Effector memory CD8-positive, alpha-beta T cell (primary cell): ENCODE results near the gene DSC2.
"Not testable (repeated sequence)": the region's sequence is repeated elsewhere in the genome, so short reads cannot be mapped to it uniquely, and the experiment has no call there.

Experiments
- ATAC-seq: fragments of 150-1000 bp; cut with Tn5 transposase; replicated peaks from 2 replicates; pipeline ENCODE4 v1.10.0; 2021; ENCODE audit warnings: mild to moderate bottlenecking, moderate library complexity
- DNase-seq, 3 experiments: peaks; one replicate each; pipeline ENCODE4 v3.0.0; 2021
- H3K27ac Mint-ChIP-seq, 2 donors: one replicate each; pipeline ENCODE4 v1.8.0; 2022; ENCODE audit warnings: mild to moderate bottlenecking in 2 of 2, mixed read lengths in 2 of 2, moderate library complexity in 2 of 2
- H3K27me3 Mint-ChIP-seq, 2 donors: one replicate each; pipeline ENCODE4 v1.8.0; 2022; ENCODE audit warnings: mixed read lengths in 2 of 2
- H3K36me3 Mint-ChIP-seq: one replicate; pipeline ENCODE4 v1.8.0; 2022; ENCODE audit warnings: mild to moderate bottlenecking, moderate library complexity, mixed read lengths; ENCODE audit not compliant: insufficient read depth
- H3K4me1 Mint-ChIP-seq, 2 donors: one replicate each; pipeline ENCODE4 v1.8.0; 2022; ENCODE audit warnings: low read depth in 2 of 2, mixed read lengths in 2 of 2
- H3K4me3 Mint-ChIP-seq, 2 donors: one replicate each; pipeline ENCODE4 v1.8.0; 2022; ENCODE audit warnings: mild to moderate bottlenecking in 2 of 2, mixed read lengths in 2 of 2, moderate library complexity in 2 of 2
- H3K9me3 Mint-ChIP-seq, 2 donors: one replicate each; pipeline ENCODE4 v1.8.0; 2022; ENCODE audit warnings: mixed read lengths in 2 of 2

The DSC2 gene

DNA sequence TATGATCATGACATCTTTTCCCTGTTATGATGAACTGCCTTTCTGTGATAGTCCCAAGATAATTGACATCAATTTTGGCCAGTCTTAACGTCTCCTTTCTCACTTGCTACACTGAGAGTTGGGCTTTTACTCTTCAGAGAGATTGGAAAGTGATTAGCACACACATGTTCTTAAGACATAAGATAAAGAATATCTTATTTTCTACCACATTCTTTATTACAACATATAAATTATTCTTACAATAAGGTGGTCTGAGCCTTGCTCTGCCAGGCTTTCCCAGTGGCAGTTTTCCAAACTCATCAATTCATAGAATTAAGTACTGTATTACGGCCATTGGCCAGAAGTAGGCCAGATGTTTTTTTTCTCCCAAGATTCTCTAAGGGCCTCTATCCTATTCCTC lies 54.0 kb downstream of the DSC2 start:
- Mint-ChIP-seq H3K4me3 (no peak overlapping the region), H3K36me3 (no peaks in the 10 kb centered on the region), H3K27me3 (no peaks in the 10 kb centered on the region), H3K27ac (no peak overlapping the region), H3K4me1 (no peaks in the 10 kb centered on the region), H3K9me3 (peaks cover 22% of the 10 kb centered on the region in 2 donors)
- ATAC-seq (no peak), DNase-seq (no peak)

- Mint-ChIP-seq H3K27me3 (peaks cover 2 to 4% of the 10 kb centered on the region in 2 donors), H3K4me3 (no peak overlapping the region), H3K9me3 (peaks cover 19 to 20% of the 10 kb centered on the region in 2 donors), H3K27ac (no peak overlapping the region), H3K4me1 (no peaks in the 10 kb centered on the region), H3K36me3 (no peaks in the 10 kb centered on the region)
- no peak for ATAC-seq
- DNase-seq = no peak
These were observed 55.3 kb downstream of the DSC2 start for GRCh38 chr18:31046916-31047315.

DNA sequence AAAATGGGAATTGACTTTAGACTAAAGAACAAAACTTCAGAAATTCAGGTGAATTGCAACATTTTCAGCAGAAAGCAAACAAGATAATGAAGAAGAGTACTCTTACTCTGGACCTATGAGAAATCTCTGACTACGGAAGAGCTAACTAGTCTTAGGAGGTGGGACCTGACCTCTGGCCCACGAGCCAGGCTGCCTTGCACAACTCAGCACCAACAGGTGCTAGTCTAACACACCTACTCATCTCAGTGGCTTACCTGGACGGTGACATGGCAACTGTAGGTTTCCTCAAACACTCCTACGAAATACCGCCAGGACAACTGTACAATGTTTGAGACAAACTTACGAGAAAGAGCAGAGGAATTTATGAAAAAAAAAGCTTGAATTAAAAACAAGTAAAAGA lies 56.6 kb downstream of the DSC2 start:
- H3K4me1 Mint-ChIP-seq = no peaks in the 10 kb centered on the region
- ATAC-seq (no peak), DNase-seq (no peak)
- no peaks in the 10 kb centered on the region for H3K36me3 Mint-ChIP-seq
- peaks cover 20 to 26% of the 10 kb centered on the region in 2 donors for H3K9me3 Mint-ChIP-seq
- no peak overlapping the region for H3K27ac Mint-ChIP-seq
- H3K4me3 Mint-ChIP-seq = no peak overlapping the region
- H3K27me3 Mint-ChIP-seq = peaks cover 8 to 14% of the 10 kb centered on the region in 2 donors

GRCh38 chr18:31044926-31045325 lies 57.3 kb downstream of the DSC2 start:
- Mint-ChIP-seq H3K9me3 (peaks cover 20 to 26% of the 10 kb centered on the region in 2 donors), H3K4me1 (no peaks in the 10 kb centered on the region), H3K36me3 (no peaks in the 10 kb centered on the region), H3K4me3 (no peak overlapping the region), H3K27me3 (peaks cover 8 to 14% of the 10 kb centered on the region in 2 donors), H3K27ac (no peak overlapping the region)
- DNase-seq (no peak), ATAC-seq (no peak)

GRCh38 chr18:31043709-31044108 lies 58.5 kb downstream of the DSC2 start:
- no peak overlapping the region for H3K4me3 Mint-ChIP-seq
- no peak for DNase-seq
- no peaks in the 10 kb centered on the region for H3K4me1 Mint-ChIP-seq
- ATAC-seq = no peak
- H3K36me3 Mint-ChIP-seq = no peaks in the 10 kb centered on the region
- H3K9me3 Mint-ChIP-seq = peaks cover 20 to 26% of the 10 kb centered on the region in 2 donors
- H3K27ac Mint-ChIP-seq = no peak overlapping the region
- H3K27me3 Mint-ChIP-seq = peaks cover 8 to 14% of the 10 kb centered on the region in 2 donors

DNA sequence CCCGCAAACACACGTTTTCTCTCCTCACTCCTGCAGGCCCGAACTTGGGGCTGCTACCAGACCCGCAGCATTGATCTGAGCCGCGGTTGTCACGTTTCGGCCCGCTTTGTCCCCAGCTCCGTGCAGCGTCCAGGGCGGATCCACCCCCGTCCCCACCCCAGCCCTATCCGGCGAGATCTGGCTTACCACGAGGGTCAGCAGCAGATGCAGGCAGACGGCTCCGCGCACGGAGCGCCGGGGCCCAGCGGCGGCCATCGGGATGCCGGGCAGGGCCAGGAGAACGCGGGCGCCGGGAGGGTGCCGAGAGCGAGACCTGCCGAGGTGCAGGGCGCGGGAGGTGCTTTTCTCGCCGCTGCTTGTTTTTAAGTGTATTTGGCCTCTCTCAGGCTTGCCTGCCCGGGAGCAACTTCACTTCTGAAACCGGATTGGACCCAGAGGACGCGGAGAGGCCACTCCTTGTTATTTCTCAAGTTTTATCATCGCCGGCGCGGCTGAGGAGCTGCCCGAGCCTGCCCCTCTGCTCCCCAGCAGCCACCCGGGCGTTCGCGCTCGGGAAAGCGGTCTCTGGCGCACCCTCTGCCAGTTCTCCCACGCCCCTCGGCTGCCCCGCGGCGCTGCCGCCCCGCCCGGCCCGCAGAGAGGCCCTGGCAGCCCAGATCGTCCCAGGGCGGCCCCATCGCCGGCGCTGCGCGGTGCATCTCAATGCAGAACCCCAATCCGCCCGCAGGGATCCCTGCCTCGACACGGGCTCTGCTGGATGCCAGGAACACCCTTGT lies 59.6 kb downstream of the DSC2 start, which contains the start of gene DSC3:
Gene DSC3 (minus strand): TSS at position 337 of the 776 bp plus-strand sequence. CDS start 82 bp downstream, at position 255.
- peaks cover 20 to 26% of the 10 kb centered on the region in 2 donors for H3K9me3 Mint-ChIP-seq
- ATAC-seq = no peak
- H3K4me1 Mint-ChIP-seq = no peaks in the 10 kb centered on the region
- peaks cover 8 to 14% of the 10 kb centered on the region in 2 donors for H3K27me3 Mint-ChIP-seq
- no peak for DNase-seq
- no peaks in the 10 kb centered on the region for H3K36me3 Mint-ChIP-seq
- no peak within 1 kb of the TSS for H3K27ac Mint-ChIP-seq
- H3K4me3 Mint-ChIP-seq = no peak within 1 kb of the TSS

- H3K4me1 Mint-ChIP-seq = no peaks in the 10 kb centered on the region
- no peak overlapping the region for H3K4me3 Mint-ChIP-seq
- no peak for ATAC-seq
- H3K27me3 Mint-ChIP-seq = peaks cover 8 to 14% of the 10 kb centered on the region in 2 donors
- no peaks in the 10 kb centered on the region for H3K36me3 Mint-ChIP-seq
- peaks cover 18 to 26% of the 10 kb centered on the region in 2 donors for H3K9me3 Mint-ChIP-seq
- no peak overlapping the region for H3K27ac Mint-ChIP-seq
- DNase-seq = no peak
These were observed 60.2 kb downstream of the DSC2 start for GRCh38 chr18:31042084-31042405.

- Mint-ChIP-seq H3K4me3 (no peak overlapping the region), H3K27me3 (peaks cover 8 to 14% of the 10 kb centered on the region in 2 donors), H3K27ac (no peak overlapping the region), H3K36me3 (no peaks in the 10 kb centered on the region), H3K4me1 (no peaks in the 10 kb centered on the region), H3K9me3 (peaks cover 16 to 22% of the 10 kb centered on the region in 2 donors)
- ATAC-seq (no peak), DNase-seq (no peak)
These were observed 60.7 kb downstream of the DSC2 start for GRCh38 chr18:31041271-31042083.

DNA sequence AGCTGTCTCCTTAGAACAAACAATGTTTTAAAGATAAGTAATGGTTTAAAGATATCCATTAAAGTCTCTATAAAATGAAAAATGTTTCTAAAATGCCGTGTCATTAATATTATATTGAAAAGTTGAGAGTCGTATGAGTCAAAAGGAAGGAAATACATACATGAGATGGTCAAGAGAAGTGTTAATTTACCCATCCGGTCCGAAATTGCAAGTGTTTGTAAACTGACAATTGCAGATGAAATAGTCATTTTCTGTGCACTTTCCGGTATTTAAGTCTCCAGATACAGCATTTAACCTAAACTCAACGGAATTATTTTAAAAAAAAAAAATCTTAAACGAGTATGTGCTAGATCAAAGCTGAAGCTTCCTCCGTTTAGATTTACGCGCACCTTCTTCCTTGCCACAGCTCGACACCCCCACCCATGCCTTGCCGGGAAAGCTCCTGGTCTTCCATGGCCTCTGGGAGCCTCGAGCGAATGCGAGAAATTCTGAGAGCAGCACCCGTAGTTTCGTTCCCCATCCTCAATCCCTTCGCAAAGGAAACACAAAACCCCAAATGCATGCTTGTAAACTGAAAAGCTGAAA lies 61.4 kb downstream of the DSC2 start:
- Mint-ChIP-seq H3K36me3 (no peaks in the 10 kb centered on the region), H3K9me3 (peaks cover 11 to 16% of the 10 kb centered on the region in 2 donors), H3K4me1 (no peaks in the 10 kb centered on the region), H3K27ac (no peak overlapping the region), H3K27me3 (peaks cover 8 to 14% of the 10 kb centered on the region in 2 donors), H3K4me3 (no peak overlapping the region)
- DNase-seq (no peak), ATAC-seq (no peak)

DNA sequence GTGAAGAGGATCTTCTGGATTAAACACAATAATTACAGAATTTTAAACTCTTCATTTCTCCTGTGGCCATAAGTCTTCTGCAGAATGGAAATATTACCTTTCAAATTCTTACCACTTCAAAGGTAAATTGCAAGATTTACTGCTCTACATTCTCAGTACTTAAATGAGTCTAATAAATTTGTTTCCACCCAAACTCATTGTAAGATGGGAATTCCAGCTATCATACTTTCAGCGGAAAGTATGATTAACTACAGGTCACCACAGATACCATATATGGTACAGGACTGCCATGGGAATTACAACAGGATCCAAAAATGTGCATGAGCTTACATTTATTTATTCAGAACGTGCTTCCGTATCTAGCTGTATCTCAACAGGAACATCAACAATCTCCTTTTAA lies 62.8 kb downstream of the DSC2 start:
- Mint-ChIP-seq H3K4me3 (no peak overlapping the region), H3K4me1 (no peaks in the 10 kb centered on the region), H3K36me3 (no peaks in the 10 kb centered on the region), H3K9me3 (peaks cover 8 to 10% of the 10 kb centered on the region in 2 donors), H3K27me3 (peaks cover 8 to 14% of the 10 kb centered on the region in 2 donors), H3K27ac (no peak overlapping the region)
- DNase-seq = no peak
- no peak for ATAC-seq

- Mint-ChIP-seq H3K9me3 (peaks cover 3 to 10% of the 10 kb centered on the region in 2 donors), H3K27me3 (peaks cover 8 to 14% of the 10 kb centered on the region in 2 donors)
- not testable (repeated sequence) for H3K4me1 Mint-ChIP-seq, DNase-seq, H3K4me3 Mint-ChIP-seq, ATAC-seq, H3K27ac Mint-ChIP-seq, H3K36me3 Mint-ChIP-seq
These were observed 64.5 kb downstream of the DSC2 start for GRCh38 chr18:31037686-31038085.

DNA sequence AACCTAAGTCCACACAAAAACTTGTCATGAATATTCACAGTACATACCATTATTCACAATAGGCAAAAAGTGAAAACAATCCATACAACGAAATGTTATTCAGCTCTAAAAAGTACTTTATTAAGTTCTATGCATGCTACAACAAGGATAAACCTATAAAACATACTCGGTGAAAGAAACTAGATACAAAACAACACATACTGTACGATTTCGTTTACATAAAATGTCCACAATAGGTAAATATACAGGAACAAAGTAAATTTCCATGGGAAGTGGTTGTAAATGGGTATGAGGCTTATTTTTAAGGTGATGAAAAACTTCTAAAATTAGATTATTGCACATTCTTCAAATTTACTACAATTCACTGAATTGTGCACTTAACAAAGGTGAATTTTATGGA lies 67.7 kb downstream of the DSC2 start:
- H3K9me3 Mint-ChIP-seq = no peaks in the 10 kb centered on the region
- H3K36me3 Mint-ChIP-seq = no peaks in the 10 kb centered on the region
- DNase-seq (no peak), ATAC-seq (no peak)
- no peak overlapping the region for H3K27ac Mint-ChIP-seq
- no peaks in the 10 kb centered on the region for H3K4me1 Mint-ChIP-seq
- no peak overlapping the region for H3K4me3 Mint-ChIP-seq
- H3K27me3 Mint-ChIP-seq = no peaks in the 10 kb centered on the region

DNA sequence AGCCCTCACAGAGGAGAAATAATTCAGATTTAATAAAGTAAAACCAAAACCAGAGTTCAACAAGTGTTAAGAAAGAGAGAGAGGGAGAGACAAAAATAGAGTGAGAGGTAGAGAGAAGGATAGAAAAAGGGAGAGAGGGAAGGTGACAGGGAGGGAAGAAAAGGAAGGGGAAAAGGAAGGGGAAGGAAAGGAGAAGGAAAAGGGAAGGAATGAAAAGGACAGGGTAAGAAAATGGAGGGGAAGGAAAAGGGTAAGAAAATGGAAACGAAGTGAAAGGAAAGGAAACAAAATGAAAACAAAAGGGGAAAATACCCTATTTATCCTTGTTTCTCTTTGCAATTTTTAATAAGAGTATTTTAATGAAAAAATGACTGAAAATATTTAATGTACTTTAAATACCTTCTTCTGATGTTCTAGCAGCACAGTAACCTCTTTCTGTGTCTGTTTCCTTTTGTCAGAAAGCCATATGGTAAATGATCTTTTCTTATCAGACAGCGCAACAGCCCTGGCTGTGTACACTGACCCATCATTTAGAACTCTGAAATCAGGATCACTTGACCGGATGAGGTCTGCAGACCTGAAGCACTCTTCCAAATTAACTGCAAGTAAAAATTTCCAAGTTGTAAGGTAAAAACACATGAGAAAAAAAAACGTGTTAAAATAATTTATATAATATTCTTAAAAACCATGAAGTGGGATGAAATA lies 71.5 kb downstream of the DSC2 start:
- H3K27me3 Mint-ChIP-seq = no peaks in the 10 kb centered on the region
- H3K9me3 Mint-ChIP-seq = peaks cover 0 to 7% of the 10 kb centered on the region in 2 donors
- DNase-seq (no peak), ATAC-seq (no peak)
- H3K27ac Mint-ChIP-seq = no peak overlapping the region
- no peak overlapping the region for H3K4me3 Mint-ChIP-seq
- H3K36me3 Mint-ChIP-seq = no peaks in the 10 kb centered on the region
- H3K4me1 Mint-ChIP-seq = no peaks in the 10 kb centered on the region
